ENCODE measurements around the gene H1-8. TPM values are rescaled to one million over a fixed set of nuclear protein-coding genes. Genes with fewer than 3 reads are reported as not detected.
A peak's percentile ranks its signal among the peaks of the same experiment; 100 is the strongest.

Gene H1-8
- total and polyA plus RNA-seq, 7 donors: not detected

- Histone ChIP-seq H3K9me3 (no peaks in the 10 kb centered on the region), H3K27me3 (ENCODE audit: insufficient read depth in 3 of 3, low read length in 2 of 3) (no peaks in the 10 kb centered on the region), H3K4me1 (peaks cover 54% of the 10 kb centered on the region), H3K36me3 (ENCODE audit: insufficient read depth in 1 of 2, low read depth in 1 of 2) (no peaks in the 10 kb centered on the region), H3K4me3 (no peak overlapping the region), H3K27ac (peak overlapping the region; percentile 77)
- ATAC-seq: no peak
- no peak for TF ChIP-seq CTCF (IDR thresholded peaks at IDR 0.05)
- 52 to 56% (median 55%) methylated on average over 10 of the region's 10 CpGs for whole genome bisulfite sequencing, 3 donors
- intact Hi-C loops (cut with DNase I): no loop called here
- no peak for DNase-seq
These were observed 51.4 kb downstream of the H1-8 start for GRCh38 chr3:129594409-129594808.

- no peaks in the 10 kb centered on the region for H3K9me3 ChIP-seq
- ATAC-seq (no peak), DNase-seq (peak in 1 of 2 donors; percentile 14)
- no peaks in the 10 kb centered on the region for H3K27me3 ChIP-seq (ENCODE audit: insufficient read depth in 3 of 3, low read length in 2 of 3)
- H3K36me3 ChIP-seq (ENCODE audit: insufficient read depth in 1 of 2, low read depth in 1 of 2): no peaks in the 10 kb centered on the region
- no peak for TF ChIP-seq CTCF (IDR thresholded peaks at IDR 0.05)
- H3K27ac ChIP-seq: peak overlapping the region; percentile 77
- H3K4me1 ChIP-seq: peaks cover 54% of the 10 kb centered on the region
- WGBS, 3 donors: 71 to 74% (median 72%) methylated on average over 6 of the region's 6 CpGs
- no peak overlapping the region for H3K4me3 ChIP-seq
- intact Hi-C loops (cut with DNase I): no loop called here
These were observed 52.0 kb downstream of the H1-8 start for GRCh38 chr3:129594907-129595390.

- WGBS, 3 donors: 54 to 72% (median 63%) methylated on average over 10 of the region's 10 CpGs
These were observed 52.7 kb downstream of the H1-8 start for GRCh38 chr3:129595544-129596193.

GRCh38 chr3:129596194-129597086, 53.5 kb downstream of the H1-8 start:
- WGBS, 3 donors: 7 to 16% (median 9%) methylated on average over 27 of the region's 27 CpGs
- intact Hi-C loops (cut with DNase I): no loop called here
- no peaks in the 10 kb centered on the region for H3K36me3 ChIP-seq (ENCODE audit: insufficient read depth in 1 of 2, low read depth in 1 of 2)

More at GRCh38 chr3:129595544-129596193, 52.7 kb downstream of the H1-8 start:
- ATAC-seq: no peak
- no peaks in the 10 kb centered on the region for H3K36me3 ChIP-seq (ENCODE audit: insufficient read depth in 1 of 2, low read depth in 1 of 2)
- H3K27ac ChIP-seq: peak overlapping the region; percentile 77
- peak in 1 of 2 donors; percentile 12 for DNase-seq
- intact Hi-C loops (cut with DNase I): no loop called here
- no peaks in the 10 kb centered on the region for H3K27me3 ChIP-seq (ENCODE audit: insufficient read depth in 3 of 3, low read length in 2 of 3)
- no peaks in the 10 kb centered on the region for H3K9me3 ChIP-seq
- H3K4me3 ChIP-seq: peak overlapping the region; percentile 49
- no peak for TF ChIP-seq CTCF (IDR thresholded peaks at IDR 0.05)
- peaks cover 52% of the 10 kb centered on the region for H3K4me1 ChIP-seq

More at GRCh38 chr3:129596194-129597086, 53.5 kb downstream of the H1-8 start:
- Histone ChIP-seq H3K9me3 (no peaks in the 10 kb centered on the region), H3K27me3 (ENCODE audit: insufficient read depth in 3 of 3, low read length in 2 of 3) (no peaks in the 10 kb centered on the region), H3K27ac (peak overlapping the region; percentile 77), H3K4me3 (peak overlapping the region; percentile 49), H3K4me1 (peaks cover 58% of the 10 kb centered on the region)
- no peak for TF ChIP-seq CTCF (IDR thresholded peaks at IDR 0.05)
- peak; percentile 87 to 94 for DNase-seq
- peak; percentile 83 to 91 (median 86) for ATAC-seq

Data from psoas muscle (tissue), 8 donors.